SK-N-SH (cell line): ENCODE measurements around the gene CTNNB1. TPM values are rescaled to one million over a fixed set of nuclear protein-coding genes. Genes with fewer than 3 reads are reported as not detected.

Experiments
- CTCF ChIA-PET: fragments of 300-600, 350-600 bp; formaldehyde crosslinking; extraction: SDS; loops from one replicate; lab custom pipeline; 2021; lab: Yijun Ruan, JAX
- POLR2A ChIA-PET: fragments of 350-600 bp; sonication (Branson Sonifier 250); formaldehyde crosslinking; extraction: SDS; loops from one replicate; lab custom pipeline; 2020; ENCODE audit warnings: antibody characterized with exemption, inconsistent platforms; lab: Yijun Ruan, JAX
- DNase-seq: peaks from one replicate; pipeline ENCODE4 v3.0.0; 2012
- H2AFZ ChIP-seq: fragments of 200-600 bp; sonication (generic); 2 replicates; pipeline ENCODE4 v1.8.1; 2016; ENCODE audit warnings: antibody characterized with exemption, mild to moderate bottlenecking, low read depth
- H3F3A ChIP-seq: fragments of 200-600 bp; sonication (generic); replicated peaks from 2 replicates; pipeline ENCODE3; 2016; ENCODE audit warnings: antibody characterized with exemption, mild to moderate bottlenecking; ENCODE audit not compliant: insufficient read depth
- H3K27ac ChIP-seq, 2 experiments: fragments of 200-500 bp in 1 of 2; fragments of 200-600 bp in 1 of 2; sonication (Bioruptor generic) in 1 of 2; sonication (generic), shearing (Covaris generic) in 1 of 2; 2 replicates each; pipeline versions ENCODE4 v1.5.1 to v1.6.1; 2014 to 2016; ENCODE audit warnings: low read depth in 2 of 2, inconsistent platforms in 1 of 2, low read length in 1 of 2, mild to moderate bottlenecking in 1 of 2, mixed read lengths in 1 of 2
- H3K27me3 ChIP-seq: fragments of 200-600 bp; sonication (generic), shearing (Covaris generic); 2 replicates; pipeline ENCODE4 v1.6.1; 2016; ENCODE audit warnings: mixed run types; ENCODE audit not compliant: insufficient read depth
- H3K36me3 ChIP-seq, 2 experiments: fragments of 200-500 bp in 1 of 2; fragments of 200-600 bp in 1 of 2; sonication (Bioruptor generic) in 1 of 2; sonication (generic) in 1 of 2; replicated peaks in 1 of 2; 2 replicates each; pipeline versions ENCODE3 to v1.5.1; 2014 to 2016; ENCODE audit warnings: low read length in 1 of 2, mild to moderate bottlenecking in 1 of 2; ENCODE audit not compliant: insufficient read depth in 2 of 2, control insufficient read depth in 1 of 2
- H3K4me1 ChIP-seq, 2 experiments: fragments of 200-500 bp in 1 of 2; fragments of 200-600 bp in 1 of 2; sonication (Bioruptor generic) in 1 of 2; sonication (generic), shearing (Covaris generic) in 1 of 2; 2 replicates each; pipeline versions ENCODE4 v1.5.1 to v1.6.1; 2014 to 2016; ENCODE audit warnings: low read depth in 1 of 2, low read length in 1 of 2, mixed run types in 1 of 2; ENCODE audit not compliant: insufficient read depth in 2 of 2, control insufficient read depth in 1 of 2
- H3K4me2 ChIP-seq: fragments of 200-600 bp; sonication (generic), shearing (Covaris generic); 2 replicates; pipeline ENCODE4 v1.6.1; 2017; ENCODE audit warnings: mixed run types
- H3K4me3 ChIP-seq, 2 experiments: fragments of 200-500 bp in 1 of 2; fragments of 200-600 bp in 1 of 2; sonication (Bioruptor generic) in 1 of 2; sonication (generic), shearing (Covaris generic) in 1 of 2; 2 replicates each; pipeline versions ENCODE4 v1.5.1 to v1.8.1; 2014 to 2016; ENCODE audit warnings: low read depth in 2 of 2, inconsistent platforms in 1 of 2, low read length in 1 of 2, mild to moderate bottlenecking in 1 of 2, mixed read lengths in 1 of 2, moderate library complexity in 1 of 2
- H3K79me2 ChIP-seq: fragments of 200-600 bp; sonication (generic); 2 replicates; pipeline ENCODE4 v1.8.1; 2017; ENCODE audit warnings: mild to moderate bottlenecking; ENCODE audit not compliant: insufficient read depth
- H3K9ac ChIP-seq: fragments of 200-600 bp; sonication (generic); 2 replicates; pipeline ENCODE4 v1.6.1; 2017; ENCODE audit warnings: mixed run types
- H3K9me2 ChIP-seq: fragments of 200-600 bp; sonication (generic); 2 replicates; pipeline ENCODE4 v1.6.1; 2017; ENCODE audit warnings: mixed run types
- H3K9me3 ChIP-seq: fragments of 200-600 bp; sonication (generic); 2 replicates; pipeline ENCODE4 v1.6.1; 2017; ENCODE audit warnings: mixed run types, mild to moderate bottlenecking, moderate library complexity
- H4K20me1 ChIP-seq: fragments of 200-600 bp; sonication (generic); 2 replicates; pipeline ENCODE4 v1.6.1; 2017; ENCODE audit warnings: mild to moderate bottlenecking, mixed run types; ENCODE audit not compliant: insufficient read depth
- CHD2 ChIP-seq: fragments of 150-350 bp; IDR thresholded peaks from 2 replicates; pipeline ENCODE4 v1.6.1; 2018; ENCODE audit warnings: low read length; ENCODE audit not compliant: partially characterized antibody
- ELF1 ChIP-seq: IDR thresholded peaks from 2 replicates; pipeline ENCODE4 v1.4.0; 2012
- EP300 ChIP-seq, 2 experiments: IDR thresholded peaks; 2 replicates each; pipeline versions ENCODE4 v1.4.0 to v1.6.1; 2012; ENCODE audit warnings: borderline replicate concordance in 1 of 2, low read depth in 1 of 2, low read length in 1 of 2
- FOSL2 ChIP-seq: IDR thresholded peaks from 2 replicates; pipeline ENCODE4 v1.4.0; 2012; ENCODE audit warnings: low read depth, mild to moderate bottlenecking, moderate library complexity, borderline replicate concordance
- FOXJ3 ChIP-seq: sonication (generic); formaldehyde crosslinking; IDR thresholded peaks from 2 replicates; pipeline ENCODE4 v1.5.1; 2020; ENCODE audit warnings: mild to moderate bottlenecking, missing genetic modification reagents
- GATA2 ChIP-seq: sonication (generic); formaldehyde crosslinking; IDR thresholded peaks from 2 replicates; pipeline ENCODE4 v1.5.0; 2020; ENCODE audit warnings: mild to moderate bottlenecking, missing genetic modification reagents
- JUND ChIP-seq: IDR thresholded peaks from 2 replicates; pipeline ENCODE4 v1.4.0; 2012
- MEF2A ChIP-seq: IDR thresholded peaks from 2 replicates; pipeline ENCODE4 v1.4.0; 2012; ENCODE audit warnings: low read depth, borderline replicate concordance
- RCOR1 ChIP-seq: fragments of 150-350 bp; IDR thresholded peaks from 2 replicates; pipeline ENCODE4 v1.6.1; 2017; ENCODE audit warnings: antibody characterized with exemption, low read length
- SIN3A ChIP-seq: IDR thresholded peaks from 2 replicates; pipeline ENCODE4 v1.6.1; 2012; ENCODE audit warnings: low read depth, mild to moderate bottlenecking, low read length, moderate library complexity, borderline replicate concordance
- TAF1 ChIP-seq: IDR thresholded peaks from 2 replicates; pipeline ENCODE4 v1.6.1; 2012; ENCODE audit warnings: low read depth, mild to moderate bottlenecking, low read length, moderate library complexity, borderline replicate concordance
- TCF12 ChIP-seq: IDR thresholded peaks from 2 replicates; pipeline ENCODE4 v1.4.0; 2012
- TEAD4 ChIP-seq: IDR thresholded peaks from 2 replicates; pipeline ENCODE4 v1.4.0; 2012; ENCODE audit warnings: mild to moderate bottlenecking, borderline replicate concordance; ENCODE audit not compliant: insufficient read depth
- YY1 ChIP-seq: IDR thresholded peaks from 2 replicates; pipeline ENCODE4 v1.4.0; 2012; ENCODE audit warnings: low read depth, mild to moderate bottlenecking
- WGBS: methylation state at CpG from one replicate; pipeline ENCODE4 v1.1.6; 2017; ENCODE audit warnings: low lambda C conversion rate; 5-methylcytosine and 5-hydroxymethylcytosine counted together
- polyA plus RNA-seq, 3 experiments: library from polyadenylated mRNA; depleted of rRNA; stranded (reverse); fragments of >200 nt; gene quantifications; 2 replicates each; pipeline ENCODE4 v1.2.3, GENCODE V29; 2012
- TF ChIP-seq, protein P1 (sequence below): IDR thresholded peaks from 2 replicates; pipeline ENCODE4; 2012
- TF ChIP-seq, protein P2 (sequence below): fragments of 200-600 bp; sonication (generic); IDR thresholded peaks from 2 replicates; pipeline ENCODE4 v1.6.1; 2017; ENCODE audit warnings: antibody characterized with exemption, mild to moderate bottlenecking, moderate library complexity
- TF ChIP-seq, protein P3 (sequence below): fragments of 150-350 bp; IDR thresholded peaks from 2 replicates; pipeline ENCODE4 v1.6.1; 2017; ENCODE audit warnings: antibody characterized with exemption, low read length, low read depth, borderline replicate concordance
- TF ChIP-seq, protein P4 (sequence below): IDR thresholded peaks from 2 replicates; pipeline ENCODE4 v1.4.0; 2012; ENCODE audit warnings: low read depth

Gene CTNNB1
- polyA plus RNA-seq, 1 of the 3 experiments (the other 2 are of a cell fraction): 178 TPM

DNA sequence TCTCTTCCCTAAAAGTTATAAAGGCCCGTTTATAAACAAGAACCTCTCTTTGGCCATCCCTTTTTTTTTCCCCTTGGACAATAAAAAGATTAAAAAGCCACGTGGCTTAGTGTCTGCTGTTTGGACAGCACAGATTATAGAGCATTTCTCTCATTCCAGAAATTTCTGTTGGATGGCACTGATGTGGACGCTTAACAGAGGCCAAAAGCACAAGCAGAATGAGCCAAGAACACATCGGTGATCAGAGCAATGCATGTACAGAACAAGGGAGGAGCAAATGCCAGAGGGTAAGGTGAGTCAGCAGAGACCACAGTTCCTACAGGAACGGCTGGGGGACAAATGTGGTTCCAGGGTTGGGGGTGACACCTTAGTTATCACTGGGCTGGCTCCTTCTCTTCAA is 30.3 kb upstream of the CTNNB1 start:
- no peaks in the 10 kb centered on the region for H3K4me1 ChIP-seq
- POLR2A ChIA-PET: no interaction called here
- CTCF ChIA-PET: no interaction called here
- no peaks in the 10 kb centered on the region for H4K20me1 ChIP-seq
- no peak for TF ChIP-seq EP300 (IDR thresholded peaks at IDR 0.05; ENCODE audit: borderline replicate concordance in 1 of 2, low read depth in 1 of 2, low read length in 1 of 2)
- no peak for TF ChIP-seq MEF2A
- no peak for TF ChIP-seq TCF12
- TF ChIP-seq FOSL2: no peak
- TF ChIP-seq GATA2 (CRISPR knock-in tag): no peak
- TF ChIP-seq, protein P1, sequence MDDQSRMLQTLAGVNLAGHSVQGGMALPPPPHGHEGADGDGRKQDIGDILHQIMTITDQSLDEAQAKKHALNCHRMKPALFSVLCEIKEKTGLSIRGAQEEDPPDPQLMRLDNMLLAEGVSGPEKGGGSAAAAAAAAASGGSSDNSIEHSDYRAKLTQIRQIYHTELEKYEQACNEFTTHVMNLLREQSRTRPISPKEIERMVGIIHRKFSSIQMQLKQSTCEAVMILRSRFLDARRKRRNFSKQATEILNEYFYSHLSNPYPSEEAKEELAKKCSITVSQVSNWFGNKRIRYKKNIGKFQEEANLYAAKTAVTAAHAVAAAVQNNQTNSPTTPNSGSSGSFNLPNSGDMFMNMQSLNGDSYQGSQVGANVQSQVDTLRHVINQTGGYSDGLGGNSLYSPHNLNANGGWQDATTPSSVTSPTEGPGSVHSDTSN: no peak
- no peak for TF ChIP-seq RCOR1
- TF ChIP-seq, protein P2, sequence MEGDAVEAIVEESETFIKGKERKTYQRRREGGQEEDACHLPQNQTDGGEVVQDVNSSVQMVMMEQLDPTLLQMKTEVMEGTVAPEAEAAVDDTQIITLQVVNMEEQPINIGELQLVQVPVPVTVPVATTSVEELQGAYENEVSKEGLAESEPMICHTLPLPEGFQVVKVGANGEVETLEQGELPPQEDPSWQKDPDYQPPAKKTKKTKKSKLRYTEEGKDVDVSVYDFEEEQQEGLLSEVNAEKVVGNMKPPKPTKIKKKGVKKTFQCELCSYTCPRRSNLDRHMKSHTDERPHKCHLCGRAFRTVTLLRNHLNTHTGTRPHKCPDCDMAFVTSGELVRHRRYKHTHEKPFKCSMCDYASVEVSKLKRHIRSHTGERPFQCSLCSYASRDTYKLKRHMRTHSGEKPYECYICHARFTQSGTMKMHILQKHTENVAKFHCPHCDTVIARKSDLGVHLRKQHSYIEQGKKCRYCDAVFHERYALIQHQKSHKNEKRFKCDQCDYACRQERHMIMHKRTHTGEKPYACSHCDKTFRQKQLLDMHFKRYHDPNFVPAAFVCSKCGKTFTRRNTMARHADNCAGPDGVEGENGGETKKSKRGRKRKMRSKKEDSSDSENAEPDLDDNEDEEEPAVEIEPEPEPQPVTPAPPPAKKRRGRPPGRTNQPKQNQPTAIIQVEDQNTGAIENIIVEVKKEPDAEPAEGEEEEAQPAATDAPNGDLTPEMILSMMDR: no peak
- no peak for TF ChIP-seq YY1
- TF ChIP-seq TEAD4: no peak
- no peak for TF ChIP-seq JUND
- TF ChIP-seq ELF1: no peak
- TF ChIP-seq TAF1: no peak
- TF ChIP-seq, all 33 proteins: peak for 0
- Histone ChIP-seq H3K9me2 (no peaks in the 10 kb centered on the region), H3K4me2 (no peak overlapping the region), H3K27me3 (no peaks in the 10 kb centered on the region), H3K4me3 (no peak overlapping the region), H3F3A (no peaks in the 10 kb centered on the region), H3K9ac (no peak overlapping the region), H3K9me3 (no peaks in the 10 kb centered on the region), H3K27ac (no peak overlapping the region), H3K36me3 (no peaks in the 10 kb centered on the region), H3K79me2 (no peaks in the 10 kb centered on the region), H2AFZ (no peak overlapping the region)
- no peak for DNase-seq
- 25% methylated on average over 5 of the region's 5 CpGs for WGBS

DNA sequence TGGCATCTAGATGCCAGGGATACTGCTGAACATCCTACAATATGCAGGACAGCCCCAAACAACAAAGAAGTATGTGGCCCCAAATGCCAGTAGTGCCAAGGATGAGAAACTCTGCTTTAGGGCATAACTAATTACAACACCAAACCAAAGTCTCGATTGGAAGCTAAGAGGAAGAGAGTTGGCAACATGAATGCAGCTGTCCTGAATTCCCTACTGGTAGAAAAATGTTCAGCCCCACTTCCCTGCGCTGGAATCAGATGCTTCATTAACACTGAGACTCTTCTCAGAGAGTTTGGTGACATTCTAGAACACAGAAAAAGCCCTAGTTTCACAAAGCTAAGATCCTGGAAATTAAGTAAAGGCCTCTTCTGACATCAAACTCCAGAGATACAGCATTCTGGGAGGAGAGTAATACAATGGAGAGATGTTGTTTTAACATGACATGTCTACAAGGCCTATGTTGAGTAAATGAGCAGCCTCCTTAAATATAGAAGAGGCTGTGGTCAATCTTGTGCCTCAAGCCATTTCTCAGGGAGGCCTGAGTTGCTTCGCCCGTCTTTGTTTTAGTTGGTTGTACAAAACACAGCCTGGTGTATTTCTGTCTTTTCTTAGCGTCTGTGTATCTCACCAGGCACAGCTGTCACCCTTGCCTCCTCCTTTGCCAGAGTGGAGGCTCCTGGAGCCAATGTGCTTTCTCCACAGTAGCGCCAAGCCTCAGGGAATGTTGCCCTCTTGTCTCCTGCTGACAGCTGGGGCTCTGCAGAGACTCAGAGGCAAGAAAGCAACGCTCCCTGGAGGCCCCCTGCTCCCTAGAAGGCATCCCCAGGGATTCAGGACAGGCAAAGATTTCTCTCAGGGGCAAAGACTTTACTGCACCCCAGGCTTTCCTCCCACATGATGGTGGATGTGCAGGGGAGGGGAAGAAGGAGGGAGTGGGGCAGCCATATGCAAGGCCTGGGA is 25.1 kb upstream of the CTNNB1 start:
- no peaks in the 10 kb centered on the region for H4K20me1 ChIP-seq
- no peaks in the 10 kb centered on the region; the same call in 1 of the 2 replicates for H3K27me3 ChIP-seq
- no peak overlapping the region for H2AFZ ChIP-seq
- H3K4me2 ChIP-seq: no peak overlapping the region
- no peaks in the 10 kb centered on the region for H3K79me2 ChIP-seq
- no peaks in the 10 kb centered on the region for H3K9me2 ChIP-seq
- H3K36me3 ChIP-seq: no peaks in the 10 kb centered on the region
- WGBS: 52% methylated on average over 6 of the region's 7 CpGs
- ChIA-PET CTCF (interaction anchor here (1.1 kb wide), 1 partner anchor 590 kb away, joined by 3 read pairs; no protein-coding TSS in a partner anchor), POLR2A (no interaction called here)
- no peaks in the 10 kb centered on the region for H3F3A ChIP-seq
- no peak for DNase-seq
- H3K9ac ChIP-seq: no peak overlapping the region
- H3K27ac ChIP-seq: no peak overlapping the region
- no peak overlapping the region for H3K4me3 ChIP-seq
- no peaks in the 10 kb centered on the region for H3K9me3 ChIP-seq
- H3K4me1 ChIP-seq: no peaks in the 10 kb centered on the region
- no peak for TF ChIP-seq SIN3A
- TF ChIP-seq, protein P3, sequence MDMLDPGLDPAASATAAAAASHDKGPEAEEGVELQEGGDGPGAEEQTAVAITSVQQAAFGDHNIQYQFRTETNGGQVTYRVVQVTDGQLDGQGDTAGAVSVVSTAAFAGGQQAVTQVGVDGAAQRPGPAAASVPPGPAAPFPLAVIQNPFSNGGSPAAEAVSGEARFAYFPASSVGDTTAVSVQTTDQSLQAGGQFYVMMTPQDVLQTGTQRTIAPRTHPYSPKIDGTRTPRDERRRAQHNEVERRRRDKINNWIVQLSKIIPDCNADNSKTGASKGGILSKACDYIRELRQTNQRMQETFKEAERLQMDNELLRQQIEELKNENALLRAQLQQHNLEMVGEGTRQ: no peak
- TF ChIP-seq, protein P1: no peak
- no peak for TF ChIP-seq CHD2
- TF ChIP-seq, protein P4, sequence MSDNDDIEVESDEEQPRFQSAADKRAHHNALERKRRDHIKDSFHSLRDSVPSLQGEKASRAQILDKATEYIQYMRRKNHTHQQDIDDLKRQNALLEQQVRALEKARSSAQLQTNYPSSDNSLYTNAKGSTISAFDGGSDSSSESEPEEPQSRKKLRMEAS: no peak
- no peak for TF ChIP-seq FOXJ3
